ENCODE data around the gene GPR146.
"Not testable (repeated sequence)": the region's sequence is repeated elsewhere in the genome, so short reads cannot be mapped to it uniquely, and the experiment has no call there.

GPR146 gene

GRCh38 chr7:1063361-1063760, 19.0 kb downstream of the GPR146 start:
- DNase-seq: no peak
- intact Hi-C loops (cut with DNase I): no loop called here

- DNase-seq: no peak
- intact Hi-C loops (cut with DNase I): no loop called here
Observed at GRCh38 chr7:1064581-1064980, 20.2 kb downstream of the GPR146 start.

GRCh38 chr7:1065263-1065584, 20.9 kb downstream of the GPR146 start:
- no peak for DNase-seq
- intact Hi-C loops (cut with DNase I): loop anchor here (1.0 kb wide), 1 partner anchor 71 kb away; no protein-coding TSS in a partner anchor

- peak; percentile 77 to 95 (median 89) for DNase-seq
- intact Hi-C loops (cut with DNase I): loop anchor here (1.0 kb wide), 1 partner anchor 71 kb away; no protein-coding TSS in a partner anchor
Observed at GRCh38 chr7:1065585-1066241, 21.4 kb downstream of the GPR146 start.

GRCh38 chr7:1066242-1066588, 21.9 kb downstream of the GPR146 start:
- DNase-seq: no peak
- intact Hi-C loops (cut with DNase I): no loop called here

GRCh38 chr7:1068013-1068412, 23.7 kb downstream of the GPR146 start:
- intact Hi-C loops (cut with DNase I): no loop called here
- no peak for DNase-seq

GRCh38 chr7:1068619-1069018, 24.3 kb downstream of the GPR146 start:
- intact Hi-C loops (cut with DNase I): no loop called here
- no peak for DNase-seq

GRCh38 chr7:1070544-1071011, 26.2 kb downstream of the GPR146 start:
- intact Hi-C loops (cut with DNase I): no loop called here
- DNase-seq: no peak

GRCh38 chr7:1071731-1072254, 27.4 kb downstream of the GPR146 start:
- no peak for DNase-seq
- intact Hi-C loops (cut with DNase I): no loop called here

- intact Hi-C loops (cut with DNase I): no loop called here
- DNase-seq: no peak
Observed at GRCh38 chr7:1073142-1073977, 29.0 kb downstream of the GPR146 start.

GRCh38 chr7:1074018-1074417, 29.7 kb downstream of the GPR146 start:
- intact Hi-C loops (cut with DNase I); DNase-seq: not testable (repeated sequence)

GRCh38 chr7:1074593-1075431, 30.5 kb downstream of the GPR146 start:
- DNase-seq: no peak
- intact Hi-C loops (cut with DNase I): no loop called here

- DNase-seq: peak in 10 of 42 donors; percentile 23 to 69 (median 52)
- intact Hi-C loops (cut with DNase I): no loop called here
Observed at GRCh38 chr7:1076184-1077072, 32.1 kb downstream of the GPR146 start.

GRCh38 chr7:1078519-1078918, 34.2 kb downstream of the GPR146 start:
- no peak for DNase-seq
- intact Hi-C loops (cut with DNase I): no loop called here

GRCh38 chr7:1078985-1079384, 34.6 kb downstream of the GPR146 start:
- intact Hi-C loops (cut with DNase I): no loop called here
- no peak for DNase-seq

GRCh38 chr7:1079546-1079945, 35.2 kb downstream of the GPR146 start:
- no peak for DNase-seq
- intact Hi-C loops (cut with DNase I): no loop called here

- DNase-seq: no peak
- intact Hi-C loops (cut with DNase I): no loop called here
Observed at GRCh38 chr7:1080252-1080920, 36.0 kb downstream of the GPR146 start.

GRCh38 chr7:1080921-1081255, 36.5 kb downstream of the GPR146 start:
- intact Hi-C loops (cut with DNase I): no loop called here
- DNase-seq: no peak

Measured in head of caudate nucleus (tissue), 42 donors.